K562 (cell line): ENCODE results near the gene PRICKLE4. TPM values are rescaled to one million over a fixed set of nuclear protein-coding genes. Genes with fewer than 3 reads are reported as not detected.

Experiments
- ARID2 ChIP-seq: fragments of 450-650 bp; IDR thresholded peaks from 2 replicates; pipeline ENCODE4 v1.6.1; 2017; ENCODE audit warnings: antibody characterized with exemption, mild to moderate bottlenecking
- C11orf30 ChIP-seq: fragments of 450-650 bp; IDR thresholded peaks from 2 replicates; pipeline ENCODE4 v1.6.1; 2016; ENCODE audit warnings: low read depth, mild to moderate bottlenecking
- CBX5 ChIP-seq: IDR thresholded peaks from 2 replicates; pipeline ENCODE4 v1.6.1; 2014; ENCODE audit warnings: low read depth, borderline replicate concordance
- FOXK2 ChIP-seq, 2 experiments: fragments of 450-650 bp; IDR thresholded peaks in 1 of 2; conservative IDR thresholded peaks in 1 of 2; 2 replicates each; pipeline ENCODE4 v1.6.1; 2016; ENCODE audit warnings: low read depth in 2 of 2, mild to moderate bottlenecking in 1 of 2
- GATAD2A ChIP-seq: fragments of 450-650 bp; IDR thresholded peaks from 2 replicates; pipeline ENCODE4 v1.6.1; 2017
- HDAC1 ChIP-seq, 2 experiments: fragments of 450-650 bp; IDR thresholded peaks; 2 replicates each; pipeline ENCODE4 v1.6.1; 2016 to 2017; ENCODE audit warnings: inconsistent platforms in 1 of 2, mild to moderate bottlenecking in 1 of 2, moderate library complexity in 1 of 2
- HNRNPL ChIP-seq: fragments of 200-400 bp; formaldehyde crosslinking; IDR thresholded peaks from 2 replicates; pipeline ENCODE4 v1.6.1; 2017; ENCODE audit warnings: low read depth, mild to moderate bottlenecking, low read length
- JUND ChIP-seq, 2 experiments: IDR thresholded peaks; 2 replicates in 1 of 2; 3 replicates in 1 of 2; pipeline ENCODE4 v1.6.1; 2011; ENCODE audit warnings: borderline replicate concordance in 2 of 2, low read depth in 2 of 2, low read length in 2 of 2, improper control_type of control experiment in 1 of 2, missing biosample characterization in 1 of 2, missing genetic modification characterization in 1 of 2, missing genetic modification reagents in 1 of 2
- KDM4B ChIP-seq, 2 experiments: fragments of 450-650 bp in 1 of 2; sonication (generic) in 1 of 2; IDR thresholded peaks; 2 replicates each; pipeline ENCODE4 v1.6.1; 2016 to 2017; ENCODE audit warnings: borderline replicate concordance in 2 of 2, antibody characterized with exemption in 1 of 2, low read depth in 1 of 2, mild to moderate bottlenecking in 1 of 2
- NEUROD1 ChIP-seq: fragments of 150-350 bp; IDR thresholded peaks from 2 replicates; pipeline ENCODE4 v1.6.1; 2014; ENCODE audit warnings: borderline replicate concordance, low read length, low read depth; ENCODE audit not compliant: partially characterized antibody
- NR1H2 ChIP-seq: sonication (generic); formaldehyde crosslinking; IDR thresholded peaks from 2 replicates; pipeline ENCODE4 v1.4.0; 2020; ENCODE audit warnings: mild to moderate bottlenecking, missing genetic modification reagents
- NR2C1 ChIP-seq, 2 experiments: fragments of 450-650 bp; IDR thresholded peaks; 2 replicates each; pipeline ENCODE4 v1.6.1; 2017; ENCODE audit warnings: mild to moderate bottlenecking in 2 of 2, antibody characterized with exemption in 1 of 2, inconsistent platforms in 1 of 2, missing compliant biosample characterization in 1 of 2, missing genetic modification characterization in 1 of 2
- PRDM10 ChIP-seq: fragments of 450-650 bp; IDR thresholded peaks from 2 replicates; pipeline ENCODE4 v1.6.1; 2018; ENCODE audit not compliant: partially characterized antibody
- RBBP5 ChIP-seq: fragments of 200-600 bp; sonication (generic); IDR thresholded peaks from 2 replicates; pipeline ENCODE4 v1.6.1; 2012; ENCODE audit warnings: borderline replicate concordance, mild to moderate bottlenecking, low read length, control low read depth, inconsistent platforms; ENCODE audit not compliant: insufficient read depth, poor library complexity, severe bottlenecking
- SMC3 ChIP-seq: conservative IDR thresholded peaks from 2 replicates; pipeline ENCODE4 v1.6.1; 2011; ENCODE audit warnings: low read depth, low read length, improper control_type of control experiment; ENCODE audit not compliant: insufficient read depth
- TRIM24 ChIP-seq, 2 experiments: fragments of 450-650 bp; IDR thresholded peaks; 2 replicates each; pipeline ENCODE4 v1.6.1; 2016
- ZNF263 ChIP-seq: sonication (generic); formaldehyde crosslinking; IDR thresholded peaks from 2 replicates; pipeline ENCODE4 v1.8.0; 2022; ENCODE audit warnings: mild to moderate bottlenecking, missing genetic modification reagents, borderline replicate concordance
- polyA plus RNA-seq, 8 experiments: library from polyadenylated mRNA; depleted of rRNA in 4 of 8; stranded (reverse) in 5 of 8; unstranded in 3 of 8; fragments of >200 nt; fragmentation: Nextera tagmentation in 2 of 8; fragmentation: Illumina TruSeq in 1 of 8; extraction: Ambion mirVana in 2 of 8; extraction: Trizol in 1 of 8; gene quantifications; 2 replicates each; pipeline versions ENCODE4 v1.2.1 to v1.2.3, GENCODE V29; 2011 to 2014; ENCODE audit warnings: inconsistent platforms in 1 of 8, missing spikeins in 1 of 8
- total RNA-seq, 7 experiments: library from RNA; depleted of rRNA in 6 of 7; stranded (reverse); fragments of >200 nt in 6 of 7; fragmentation: Illumina TruSeq in 2 of 7; extraction: Trizol in 2 of 7; gene quantifications; 2 replicates each; pipeline versions ENCODE4 v1.2.1 to v1.2.3, GENCODE V29; 2011 to 2021; ENCODE audit warnings: low replicate concordance in 1 of 7
- TF ChIP-seq, protein P1 (sequence below): sonication (generic); formaldehyde crosslinking; IDR thresholded peaks from 2 replicates; pipeline ENCODE4 v1.9.0; 2022; ENCODE audit warnings: mild to moderate bottlenecking, missing genetic modification reagents
- TF ChIP-seq, protein P2 (sequence below): sonication (generic); formaldehyde crosslinking; IDR thresholded peaks from 2 replicates; pipeline ENCODE4 v1.8.1; 2023; ENCODE audit warnings: mild to moderate bottlenecking, missing genetic modification reagents

PRICKLE4 gene
- total and polyA plus RNA-seq, 9 of the 15 experiments (the other 6 are each of a cell fraction or from before 2014, with no cell fraction given) = 0.20 to 0.32 (median 0.27) TPM; not detected in 6

DNA sequence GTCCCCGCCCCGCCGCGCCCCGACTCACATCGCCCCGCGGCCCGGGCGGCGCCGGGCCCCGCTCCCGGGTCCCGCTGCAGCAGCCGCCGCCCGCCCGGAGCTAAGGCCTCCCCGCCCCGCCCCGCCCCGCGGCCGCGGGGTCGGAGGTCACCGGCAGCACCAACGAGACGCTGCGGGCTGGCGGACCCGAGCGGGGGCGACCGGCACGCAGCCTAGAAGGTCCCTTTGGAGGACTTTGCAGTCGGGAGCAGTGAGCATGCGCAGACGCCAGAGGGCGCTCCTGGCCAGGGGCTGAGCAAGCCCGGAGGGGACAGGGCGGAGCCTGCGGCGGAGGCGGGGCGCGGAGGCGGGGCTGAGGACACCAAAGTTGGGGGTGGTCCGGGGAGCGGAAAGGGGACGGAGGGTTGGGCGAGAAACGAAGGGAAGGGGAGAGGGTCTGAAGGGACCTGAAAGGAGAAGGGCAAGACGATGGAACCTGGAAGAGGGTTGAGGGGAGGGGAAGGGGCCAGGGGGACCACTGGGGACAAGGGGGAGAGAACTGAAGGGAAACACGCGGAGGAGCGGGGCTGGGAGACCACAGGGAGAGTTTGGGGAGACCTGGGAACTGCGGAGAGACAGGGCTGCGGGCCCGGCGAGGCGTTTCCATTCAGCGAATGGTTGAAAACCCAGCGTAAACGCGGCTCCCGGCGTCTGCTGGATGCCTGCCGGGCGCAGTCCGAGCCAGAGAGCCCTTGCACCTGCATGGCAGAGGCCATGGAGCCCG lies 613 bp upstream of the PRICKLE4 start, which contains the start of gene FRS3 (continued):
- TF ChIP-seq, protein P1, sequence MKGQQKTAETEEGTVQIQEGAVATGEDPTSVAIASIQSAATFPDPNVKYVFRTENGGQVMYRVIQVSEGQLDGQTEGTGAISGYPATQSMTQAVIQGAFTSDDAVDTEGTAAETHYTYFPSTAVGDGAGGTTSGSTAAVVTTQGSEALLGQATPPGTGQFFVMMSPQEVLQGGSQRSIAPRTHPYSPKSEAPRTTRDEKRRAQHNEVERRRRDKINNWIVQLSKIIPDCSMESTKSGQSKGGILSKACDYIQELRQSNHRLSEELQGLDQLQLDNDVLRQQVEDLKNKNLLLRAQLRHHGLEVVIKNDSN = peak; percentile 28
- TF ChIP-seq CBX5 = 0 out of 2 replicates have a peak, but pooled peaks have one; percentile 21
- 0 out of 4 replicates have a peak, but pooled peaks of 1 of the 2 experiments have one; percentile 18 for TF ChIP-seq TRIM24 (IDR thresholded peaks at IDR 0.05)
- peak; percentile 100 for TF ChIP-seq SMC3
- TF ChIP-seq, protein P2, sequence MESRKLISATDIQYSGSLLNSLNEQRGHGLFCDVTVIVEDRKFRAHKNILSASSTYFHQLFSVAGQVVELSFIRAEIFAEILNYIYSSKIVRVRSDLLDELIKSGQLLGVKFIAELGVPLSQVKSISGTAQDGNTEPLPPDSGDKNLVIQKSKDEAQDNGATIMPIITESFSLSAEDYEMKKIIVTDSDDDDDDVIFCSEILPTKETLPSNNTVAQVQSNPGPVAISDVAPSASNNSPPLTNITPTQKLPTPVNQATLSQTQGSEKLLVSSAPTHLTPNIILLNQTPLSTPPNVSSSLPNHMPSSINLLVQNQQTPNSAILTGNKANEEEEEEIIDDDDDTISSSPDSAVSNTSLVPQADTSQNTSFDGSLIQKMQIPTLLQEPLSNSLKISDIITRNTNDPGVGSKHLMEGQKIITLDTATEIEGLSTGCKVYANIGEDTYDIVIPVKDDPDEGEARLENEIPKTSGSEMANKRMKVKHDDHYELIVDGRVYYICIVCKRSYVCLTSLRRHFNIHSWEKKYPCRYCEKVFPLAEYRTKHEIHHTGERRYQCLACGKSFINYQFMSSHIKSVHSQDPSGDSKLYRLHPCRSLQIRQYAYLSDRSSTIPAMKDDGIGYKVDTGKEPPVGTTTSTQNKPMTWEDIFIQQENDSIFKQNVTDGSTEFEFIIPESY = peak; percentile 85
- TF ChIP-seq JUND (IDR thresholded peaks at IDR 0.05; ENCODE audit: borderline replicate concordance, low read depth, low read length) = peak; percentile 82
- no peak; the same call in 2 of the 3 replicates for TF ChIP-seq JUND (tag; IDR thresholded peaks at IDR 0.05; ENCODE audit: borderline replicate concordance, low read depth, low read length)
- TF ChIP-seq FOXK2 (conservative IDR thresholded peaks at IDR 0.05 in 1 of 2, IDR thresholded peaks at IDR 0.05 in 1 of 2; ENCODE audit: low read depth in 2 of 2) = peak; percentile 18 to 46; a peak in 3 of 4 replicates
- peak; percentile 91 for TF ChIP-seq ARID2
- peak in 1 of 2 experiments; percentile 44; a peak in 2 of 4 replicates for TF ChIP-seq KDM4B (IDR thresholded peaks at IDR 0.05; ENCODE audit: borderline replicate concordance in 2 of 2, low read depth in 1 of 2)
- TF ChIP-seq RBBP5 = peak; percentile 89
- peak; percentile 68; the same call in 1 of the 2 replicates for TF ChIP-seq ZNF263 (CRISPR knock-in tag)
- peak in 1 of 2 experiments; percentile 72; a peak in 2 of 4 replicates for TF ChIP-seq HDAC1 (IDR thresholded peaks at IDR 0.05)
- peak; percentile 46; the same call in 1 of the 2 replicates for TF ChIP-seq GATAD2A
- TF ChIP-seq PRDM10 = peak; percentile 55
- TF ChIP-seq NR1H2 (CRISPR knock-in tag) = no peak
- TF ChIP-seq HNRNPL = no peak
- peak; percentile 76 for TF ChIP-seq C11orf30
- peak; percentile 68 for TF ChIP-seq NEUROD1
- TF ChIP-seq NR2C1 (IDR thresholded peaks at IDR 0.05) = peak; percentile 96
- TF ChIP-seq NR2C1 (tag; IDR thresholded peaks at IDR 0.05) = peak; percentile 98
